Kidney capillary endothelial cell (primary cell): Measurements from ENCODE around the gene GTF3C1.

Experiments used
- DNase-seq: peaks from one replicate; pipeline ENCODE4 v3.0.0-alpha.2; 2018; ENCODE audit warnings: low spot score

Gene GTF3C1

GRCh38 chr16:27486760-27487159 lies 63.0 kb downstream of the GTF3C1 start:
- no peak for DNase-seq

GRCh38 chr16:27486344-27486743 lies 63.4 kb downstream of the GTF3C1 start:
- DNase-seq, result no peak

- no peak for DNase-seq
Measured at GRCh38 chr16:27485811-27486210, 63.9 kb downstream of the GTF3C1 start.

- DNase-seq, result no peak
Measured at GRCh38 chr16:27485126-27485525, 64.6 kb downstream of the GTF3C1 start.

- no peak for DNase-seq
Measured at GRCh38 chr16:27483624-27484023, 66.1 kb downstream of the GTF3C1 start.

GRCh38 chr16:27483088-27483437 lies 66.7 kb downstream of the GTF3C1 start:
- no peak for DNase-seq

GRCh38 chr16:27482397-27483087 lies 67.2 kb downstream of the GTF3C1 start:
- no peak for DNase-seq

GRCh38 chr16:27481282-27481934 lies 68.3 kb downstream of the GTF3C1 start:
- no peak for DNase-seq

- no peak for DNase-seq
Measured at GRCh38 chr16:27480761-27481160, 69.0 kb downstream of the GTF3C1 start.

GRCh38 chr16:27476240-27476639 lies 73.5 kb downstream of the GTF3C1 start:
- DNase-seq, result no peak

- peak; percentile 90 for DNase-seq
Measured at GRCh38 chr16:27475561-27475960, 74.2 kb downstream of the GTF3C1 start.

GRCh38 chr16:27474921-27475320 lies 74.8 kb downstream of the GTF3C1 start:
- no peak for DNase-seq

- DNase-seq, result no peak
Measured at GRCh38 chr16:27474041-27474440, 75.7 kb downstream of the GTF3C1 start.

- no peak for DNase-seq
Measured at GRCh38 chr16:27473101-27473900, 76.4 kb downstream of the GTF3C1 start.

- no peak for DNase-seq
Measured at GRCh38 chr16:27472091-27473020, 77.4 kb downstream of the GTF3C1 start.

- DNase-seq, result no peak
Measured at GRCh38 chr16:27471661-27472060, 78.1 kb downstream of the GTF3C1 start.

GRCh38 chr16:27470567-27471431 lies 78.9 kb downstream of the GTF3C1 start:
- DNase-seq, result peak; percentile 95

GRCh38 chr16:27468941-27469531 lies 80.7 kb downstream of the GTF3C1 start:
- no peak for DNase-seq

- no peak for DNase-seq
Measured at GRCh38 chr16:27465483-27465879, 84.2 kb downstream of the GTF3C1 start.

- no peak for DNase-seq
Measured at GRCh38 chr16:27464626-27465482, 84.9 kb downstream of the GTF3C1 start.
